Sigmoid colon (tissue), 7 donors: Measurements from ENCODE around the gene ATM. TPM values are rescaled to one million over a fixed set of nuclear protein-coding genes. Genes with fewer than 3 reads are reported as not detected.

Source experiments
- DNase-seq: peaks from one replicate; pipeline ENCODE4 v3.0.0-alpha.2; 2019
- H3K27ac ChIP-seq, 4 donors: fragments of 200-600 bp; sonication (generic); one replicate each; pipeline ENCODE4 v1.5.1; 2016 to 2019; ENCODE audit warnings: mild to moderate bottlenecking in 1 of 4
- H3K27me3 ChIP-seq, 3 donors: fragments of 200-600 bp; sonication (generic); one replicate each; pipeline ENCODE4 v1.5.1; 2019; ENCODE audit warnings: mild to moderate bottlenecking in 1 of 3
- H3K36me3 ChIP-seq, 4 donors: fragments of 200-600 bp; sonication (generic); one replicate each; pipeline ENCODE4 v1.5.1; 2016 to 2019
- H3K4me1 ChIP-seq, 4 donors: fragments of 200-600 bp; sonication (generic); one replicate each; pipeline ENCODE4 v1.5.1; 2017 to 2019
- H3K4me3 ChIP-seq, 4 donors: fragments of 200-600 bp; sonication (generic); one replicate each; pipeline ENCODE4 v1.5.1; 2017 to 2019; ENCODE audit warnings: mild to moderate bottlenecking in 2 of 4, moderate library complexity in 1 of 4
- H3K9me3 ChIP-seq, 4 donors: fragments of 200-600 bp in 3 of 4; sonication (generic) in 3 of 4; one replicate each; pipeline versions ENCODE4 v1.5.1 to v1.6.1; 2013 to 2019
- CTCF ChIP-seq, 4 experiments: fragments of 450-650 bp in 3 of 4; fragments of 200-600 bp in 1 of 4; IDR thresholded peaks; one replicate each; pipeline ENCODE4 v1.5.1; 2016 to 2019; ENCODE audit warnings: antibody characterized with exemption in 4 of 4, mild to moderate bottlenecking in 3 of 4, moderate library complexity in 2 of 4
- EP300 ChIP-seq, 4 donors: sonication (generic); formaldehyde crosslinking; IDR thresholded peaks; one replicate each; pipeline ENCODE4 v1.6.1; 2017; ENCODE audit warnings: antibody characterized with exemption in 4 of 4
- POLR2A ChIP-seq, 2 donors: fragments of 450-650 bp; IDR thresholded peaks; one replicate each; pipeline ENCODE4 v1.6.1; 2016; ENCODE audit warnings: antibody characterized with exemption in 2 of 2, mild to moderate bottlenecking in 2 of 2, moderate library complexity in 2 of 2
- POLR2AphosphoS5 ChIP-seq, 4 donors: sonication (generic); formaldehyde crosslinking; IDR thresholded peaks; one replicate each; pipeline ENCODE4 v1.6.1; 2017; ENCODE audit warnings: antibody characterized with exemption in 4 of 4
- WGBS, 2 donors: extraction: QIAGEN DNeasy Blood & Tissue Kit; methylation state at CpG; one replicate each; pipeline ENCODE4 v1.1.7; 2013; 5-methylcytosine and 5-hydroxymethylcytosine counted together
- intact Hi-C: fragments of 100-400 bp; cut with DNase I; formaldehyde crosslinking; loops from one replicate; pipeline ENCODE4 v1.15.1; 2023
- polyA plus RNA-seq, 3 donors: library from polyadenylated mRNA; stranded (reverse); fragments of 200-250 nt; gene quantifications; one replicate each; pipeline ENCODE4 v1.2.3, GENCODE V29; 2013
- total RNA-seq, 4 donors: library from RNA; depleted of rRNA; stranded (reverse); fragments of >200 nt; gene quantifications; one replicate each; pipeline ENCODE4 v1.1.0, GENCODE V29; 2016
- donor health status: healthy with polysubstance abuse.
- donor health status: Bipolar disorder and iron deficiency.
- donor health status: healthy.

Gene ATM
- total and polyA plus RNA-seq, 7 donors: 3.0 to 88.8 (median 52.7) TPM

- TF ChIP-seq EP300 (IDR thresholded peaks at IDR 0.05): no peak
- no peak for TF ChIP-seq POLR2AphosphoS5 (IDR thresholded peaks at IDR 0.05)
- TF ChIP-seq CTCF (IDR thresholded peaks at IDR 0.05): no peak
- no peak for TF ChIP-seq POLR2A (IDR thresholded peaks at IDR 0.05)
- 94 to 95% methylated on average over 4 of the region's 4 CpGs for WGBS, 2 donors
- Histone ChIP-seq H3K27ac (no peak overlapping the region), H3K9me3 (peaks cover 0 to 10% (median 0%) of the 10 kb centered on the region in 4 donors), H3K4me3 (no peak overlapping the region), H3K36me3 (peaks cover 0 to 42% (median 8%) of the 10 kb centered on the region in 4 donors), H3K4me1 (no peaks in the 10 kb centered on the region), H3K27me3 (no peaks in the 10 kb centered on the region)
- intact Hi-C loops: no loop called here
- no peak for DNase-seq
These were observed 17.9 kb upstream of the ATM start for GRCh38 chr11:108204929-108205499.

DNA sequence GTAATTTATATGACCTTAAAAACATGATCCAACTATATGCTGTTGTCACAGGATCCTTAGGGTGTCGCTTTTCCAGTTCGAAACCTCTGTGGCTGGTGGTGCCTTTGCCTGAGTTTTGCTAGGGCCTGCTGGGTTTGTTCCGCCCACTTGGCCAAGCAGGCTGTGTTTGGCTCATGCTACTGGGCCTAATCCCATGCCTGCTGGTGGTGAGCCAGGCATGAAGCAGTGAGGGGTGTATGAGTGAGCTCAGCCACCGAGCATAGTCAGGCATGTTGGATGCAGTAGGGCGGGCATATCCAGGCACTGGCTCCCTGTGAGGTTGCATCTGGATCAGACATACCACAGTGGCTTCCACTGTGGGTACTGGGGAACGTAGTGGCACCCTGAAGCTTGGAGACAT, 16.7 kb upstream of the ATM start:
- Histone ChIP-seq H3K4me3 (no peak overlapping the region), H3K27me3 (no peaks in the 10 kb centered on the region), H3K36me3 (peaks cover 0 to 50% (median 8%) of the 10 kb centered on the region in 4 donors), H3K27ac (no peak overlapping the region), H3K9me3 (peaks cover 0 to 10% (median 0%) of the 10 kb centered on the region in 4 donors), H3K4me1 (no peaks in the 10 kb centered on the region)
- TF ChIP-seq CTCF (IDR thresholded peaks at IDR 0.05): no peak
- no peak for TF ChIP-seq POLR2A (IDR thresholded peaks at IDR 0.05)
- no peak for TF ChIP-seq POLR2AphosphoS5 (IDR thresholded peaks at IDR 0.05)
- no peak for TF ChIP-seq EP300 (IDR thresholded peaks at IDR 0.05)
- WGBS, 2 donors: 96 to 99% methylated on average over 6 of the region's 6 CpGs
- intact Hi-C loops: no loop called here
- DNase-seq: no peak

DNA sequence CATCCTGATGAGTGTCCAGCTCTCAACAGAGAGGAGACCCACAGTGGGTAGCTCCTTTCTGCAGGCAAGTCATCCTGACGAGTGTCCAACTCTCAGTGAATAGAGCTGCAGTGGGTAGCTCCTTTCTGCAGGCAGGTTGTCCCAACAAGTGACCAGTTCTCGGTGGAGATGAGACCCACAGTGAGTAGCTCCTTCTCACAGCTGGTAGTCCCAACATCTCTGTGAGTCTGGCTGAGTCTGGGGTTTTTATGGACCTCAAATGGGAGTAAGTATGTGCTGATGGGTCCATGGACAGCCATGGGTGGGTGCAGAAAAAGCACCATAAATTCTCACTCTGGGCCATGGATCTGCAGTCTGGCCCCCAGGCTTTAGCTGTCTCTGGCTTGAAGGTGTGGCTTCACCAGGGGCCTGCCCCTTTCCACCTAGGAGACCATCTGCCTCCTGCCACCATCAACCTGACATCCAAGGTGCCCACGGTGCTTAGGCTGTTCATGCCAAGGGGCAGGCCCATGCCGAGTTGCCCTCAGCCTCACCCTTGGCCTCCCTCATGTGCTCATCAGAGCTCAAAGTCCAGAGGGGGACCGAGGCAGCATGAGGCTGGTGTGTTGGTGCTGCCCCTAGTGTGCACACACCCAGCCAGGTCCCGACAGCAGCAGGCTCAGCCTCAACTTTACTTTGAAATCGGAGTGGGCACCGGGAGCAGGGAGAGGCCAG, 15.7 kb upstream of the ATM start:
- no peak for DNase-seq
- peaks cover 0 to 50% (median 8%) of the 10 kb centered on the region in 4 donors for H3K36me3 ChIP-seq
- H3K9me3 ChIP-seq: peaks cover 0 to 10% (median 0%) of the 10 kb centered on the region in 4 donors
- H3K27ac ChIP-seq: no peak overlapping the region
- no peak overlapping the region for H3K4me3 ChIP-seq
- no peaks in the 10 kb centered on the region for H3K4me1 ChIP-seq
- 86 to 98% methylated on average over 8 of the region's 8 CpGs for WGBS, 2 donors
- intact Hi-C loops: no loop called here
- H3K27me3 ChIP-seq: no peaks in the 10 kb centered on the region
- TF ChIP-seq POLR2AphosphoS5 (IDR thresholded peaks at IDR 0.05) (no peak), POLR2A (IDR thresholded peaks at IDR 0.05) (no peak), CTCF (IDR thresholded peaks at IDR 0.05) (no peak), EP300 (IDR thresholded peaks at IDR 0.05) (no peak)

- TF ChIP-seq POLR2A (IDR thresholded peaks at IDR 0.05) (no peak), CTCF (IDR thresholded peaks at IDR 0.05) (no peak), POLR2AphosphoS5 (IDR thresholded peaks at IDR 0.05) (no peak), EP300 (IDR thresholded peaks at IDR 0.05) (no peak)
- Histone ChIP-seq H3K27me3 (no peaks in the 10 kb centered on the region), H3K4me1 (no peaks in the 10 kb centered on the region), H3K9me3 (peaks cover 0 to 10% (median 0%) of the 10 kb centered on the region in 4 donors), H3K36me3 (peaks cover 0 to 56% (median 8%) of the 10 kb centered on the region in 4 donors), H3K27ac (no peak overlapping the region), H3K4me3 (no peak overlapping the region)
- whole genome bisulfite sequencing, 2 donors: 97 to 98% methylated on average over 6 of the region's 6 CpGs
- no peak for DNase-seq
- intact Hi-C loops: no loop called here
These were observed 15.2 kb upstream of the ATM start for GRCh38 chr11:108207683-108208060.
